PFSK-1 (cell line): ENCODE data around the gene FTH1. TPM values are rescaled to one million over a fixed set of nuclear protein-coding genes. Genes with fewer than 3 reads are reported as not detected.

Source experiments
- FOXP2 ChIP-seq: optimal IDR thresholded peaks from 2 replicates; pipeline ENCODE3; 2011; ENCODE audit warnings: borderline replicate concordance, control low read depth, inconsistent platforms; ENCODE audit not compliant: insufficient read depth; ENCODE audit errors: extremely low read length, extremely low read depth
- POLR2AphosphoS5 ChIP-seq: IDR thresholded peaks from 2 replicates; pipeline ENCODE4 v1.6.1; 2012; ENCODE audit warnings: low read depth, mild to moderate bottlenecking, control low read depth, low read length, moderate library complexity
- REST ChIP-seq, 2 experiments: IDR thresholded peaks; 2 replicates each; pipeline versions ENCODE4 v1.6.1 to v1.8.0; 2011 to 2012; ENCODE audit warnings: low read depth in 2 of 2, low read length in 2 of 2, control low read depth in 1 of 2, inconsistent platforms in 1 of 2, mild to moderate bottlenecking in 1 of 2, moderate library complexity in 1 of 2; ENCODE audit not compliant: insufficient read depth in 1 of 2
- SIN3A ChIP-seq: IDR thresholded peaks from 2 replicates; pipeline ENCODE4 v1.6.1; 2012; ENCODE audit warnings: mild to moderate bottlenecking, low read length, moderate library complexity, borderline replicate concordance; ENCODE audit not compliant: insufficient read depth
- TAF1 ChIP-seq: IDR thresholded peaks from 2 replicates; pipeline ENCODE4 v1.6.1; 2012; ENCODE audit warnings: low read length, control low read depth, borderline replicate concordance; ENCODE audit not compliant: insufficient read depth
- polyA plus RNA-seq: library from polyadenylated mRNA; unstranded; fragments of >200 nt; gene quantifications from one replicate; pipeline ENCODE4 v1.2.1, GENCODE V29; 2012; ENCODE audit warnings: low read depth, missing spikeins; ENCODE audit not compliant: insufficient read length

The FTH1 gene
- polyA plus RNA-seq = 2,482 TPM

- TF ChIP-seq SIN3A = peak; percentile 29; the same call in 1 of the 2 replicates
- TF ChIP-seq TAF1 = peak; percentile 62; the same call in 1 of the 2 replicates
- TF ChIP-seq POLR2AphosphoS5 = peak; percentile 89
- TF ChIP-seq REST (IDR thresholded peaks at IDR 0.05; ENCODE audit: insufficient read depth in 1 of 2, low read depth in 2 of 2, low read length in 2 of 2) = no peak
- TF ChIP-seq FOXP2 = peak; percentile 27
Observed at GRCh38 chr11:61967116-61967923, at the start of gene FTH1. Gene FTH1 (minus strand): TSS chr11:61967634. CDS start chr11:61967425, 209 bp downstream.

DNA sequence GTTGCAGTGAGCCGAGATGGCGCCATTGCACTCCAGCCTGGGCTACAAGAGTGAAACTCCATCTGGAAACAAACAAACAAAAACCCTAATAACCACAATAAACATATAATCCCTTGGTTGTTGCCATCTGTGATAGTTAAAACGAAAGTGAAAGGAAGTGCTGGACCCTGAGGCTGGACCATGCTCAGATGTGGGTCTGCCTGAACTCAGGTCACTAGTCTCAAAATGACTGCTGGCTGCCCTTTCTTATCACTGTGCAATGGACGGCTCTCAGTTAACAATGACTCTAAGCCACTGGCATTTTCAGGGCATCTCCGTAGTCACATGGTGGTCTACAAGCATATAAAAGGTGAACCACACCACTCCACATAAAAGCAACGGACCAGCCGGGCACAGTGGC is 48.2 kb upstream of the FTH1 start:
- TF ChIP-seq SIN3A (no peak), REST (IDR thresholded peaks at IDR 0.05; ENCODE audit: insufficient read depth in 1 of 2, low read depth in 2 of 2, low read length in 2 of 2) (no peak), POLR2AphosphoS5 (no peak), TAF1 (no peak), FOXP2 (no peak)

DNA sequence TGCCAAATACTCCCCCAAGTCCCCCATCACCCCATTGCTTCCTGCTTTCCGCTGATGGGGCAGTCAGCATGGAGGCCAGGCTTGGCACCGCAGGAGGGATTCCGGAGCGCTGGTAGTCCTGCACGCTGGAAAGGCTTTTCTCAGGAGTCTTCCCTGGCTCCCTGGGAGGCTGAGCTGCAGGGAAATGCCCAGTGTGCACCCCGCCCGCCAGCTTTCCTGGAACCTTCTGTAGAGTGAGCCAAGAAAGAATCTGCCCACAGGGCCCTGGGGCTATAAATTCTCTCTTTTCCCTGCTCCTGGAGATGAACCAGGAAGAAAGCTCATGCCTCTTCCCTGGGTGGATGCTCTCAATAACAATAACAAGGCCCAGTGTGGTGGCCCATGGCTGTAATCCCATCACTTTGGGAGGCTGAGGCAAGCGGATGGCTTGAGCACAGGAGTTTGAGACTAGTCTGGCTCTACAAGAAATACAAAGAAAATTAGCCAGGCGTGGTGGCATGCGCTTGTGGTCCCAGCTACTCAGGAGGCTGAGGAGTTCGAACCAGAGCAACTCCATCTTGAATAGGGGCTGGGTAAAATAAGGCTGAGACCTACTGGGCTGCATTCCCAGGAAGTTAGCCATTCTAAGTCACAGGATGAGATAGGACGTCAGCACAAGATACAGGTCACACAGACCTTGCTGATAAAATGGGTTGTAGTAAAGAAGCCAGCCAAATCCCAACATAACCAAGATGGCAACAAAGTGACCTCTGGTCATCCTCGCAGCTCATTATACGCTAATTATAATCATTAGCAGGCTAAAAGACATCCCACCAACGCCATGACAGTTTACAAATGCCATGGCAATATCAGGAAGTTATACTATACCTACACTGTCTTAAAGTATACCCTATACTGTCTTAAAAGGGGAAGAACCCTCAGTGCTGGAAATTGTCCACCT is 46.4 kb upstream of the FTH1 start:
- TF ChIP-seq FOXP2 = no peak
- no peak for TF ChIP-seq POLR2AphosphoS5
- TF ChIP-seq REST (IDR thresholded peaks at IDR 0.05; ENCODE audit: insufficient read depth in 1 of 2, low read depth in 2 of 2, low read length in 2 of 2) = no peak
- no peak for TF ChIP-seq TAF1
- TF ChIP-seq SIN3A = no peak

DNA sequence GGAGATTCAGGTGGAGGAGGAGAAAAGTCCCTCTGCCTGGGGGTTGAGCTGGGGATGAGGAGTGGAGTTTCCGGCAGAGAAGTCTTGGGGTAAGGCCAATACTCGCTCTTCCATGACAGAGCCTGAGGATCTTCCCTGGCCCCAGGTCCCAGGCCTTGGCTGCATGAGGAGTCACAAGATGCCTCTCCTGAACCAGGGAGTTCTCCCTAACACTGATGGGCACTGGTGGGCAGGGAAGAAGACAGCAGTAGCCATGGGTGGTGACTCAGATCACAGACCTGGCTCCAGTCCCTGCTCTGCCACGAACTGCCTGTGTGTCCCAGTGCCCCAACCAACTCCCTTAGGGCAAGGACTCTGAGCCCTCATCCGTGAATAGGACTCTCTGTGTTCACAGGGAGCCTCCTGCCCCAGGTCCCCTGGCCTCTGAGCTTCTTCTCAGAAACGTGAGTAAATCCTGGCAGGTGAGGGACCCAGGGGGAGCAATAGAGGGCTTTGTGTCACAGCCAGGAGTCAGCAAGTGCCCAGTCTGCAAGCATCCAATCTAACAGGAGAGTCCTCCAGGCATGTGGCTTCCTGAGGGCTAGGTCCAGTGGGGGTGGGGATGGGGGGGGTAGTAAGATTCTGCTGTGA is 45.5 kb upstream of the FTH1 start:
- TF ChIP-seq SIN3A (no peak), POLR2AphosphoS5 (no peak), FOXP2 (no peak), TAF1 (no peak), REST (IDR thresholded peaks at IDR 0.05; ENCODE audit: insufficient read depth in 1 of 2, low read depth in 2 of 2, low read length in 2 of 2) (no peak)
